Lower lobe of right lung (tissue), 2 donors: ENCODE measurements around the gene APEH. TPM values are rescaled to one million over a fixed set of nuclear protein-coding genes. Genes with fewer than 3 reads are reported as not detected.
A peak's percentile ranks its signal among the peaks of the same experiment; 100 is the strongest.

Experiments
- ATAC-seq, 2 donors: fragments of 200-7000 bp; cut with Tn5 transposase; one replicate each; pipeline ENCODE4 v1.9.1; 2020 to 2022; ENCODE audit warnings: mild to moderate bottlenecking in 2 of 2, moderate library complexity in 2 of 2
- DNase-seq: peaks from one replicate; pipeline ENCODE4 v3.0.0-alpha.2; 2020
- H3K27ac ChIP-seq: fragments of 200-600 bp; one replicate; pipeline ENCODE4 v1.8.0; 2022
- H3K27me3 ChIP-seq: fragments of 200-600 bp; one replicate; pipeline ENCODE4 v1.8.0; 2022; ENCODE audit warnings: low read depth
- H3K36me3 ChIP-seq: fragments of 200-600 bp; one replicate; pipeline ENCODE4 v1.8.0; 2022; ENCODE audit warnings: mild to moderate bottlenecking
- H3K4me1 ChIP-seq: fragments of 200-600 bp; one replicate; pipeline ENCODE4 v1.8.0; 2022
- H3K4me3 ChIP-seq: fragments of 200-600 bp; one replicate; pipeline ENCODE4 v1.8.0; 2022; ENCODE audit warnings: mild to moderate bottlenecking
- H3K9me3 ChIP-seq: fragments of 200-600 bp; one replicate; pipeline ENCODE4 v1.8.0; 2022
- CTCF ChIP-seq: fragments of 200-600 bp; IDR thresholded peaks from one replicate; pipeline ENCODE4 v1.8.0; 2022; ENCODE audit warnings: antibody characterized with exemption, mild to moderate bottlenecking
- intact Hi-C: fragments of 100-400 bp; cut with DNase I; formaldehyde crosslinking; loops from one replicate; pipeline ENCODE4 v1.11.0; 2022
- total RNA-seq: library from RNA; stranded (reverse); fragmentation: NEBNext Ultra II Directional; extraction: Animal tissue kit (Norgen Biotek cat#: 25700); gene quantifications from one replicate; pipeline ENCODE4 v1.2.1, GENCODE V29; 2021
- donor health status: DM: no; HTN: yes; CAD: no; lungs with severe emphysema.

APEH gene
- total RNA-seq, 1 donor from 2014 or later = 83.4 TPM

GRCh38 chr3:49717959-49718857 is 44.1 kb downstream of the APEH start:
- Histone ChIP-seq H3K4me3 (peak overlapping the region; percentile 67), H3K4me1 (peaks cover 31% of the 10 kb centered on the region), H3K27ac (no peak overlapping the region), H3K9me3 (no peaks in the 10 kb centered on the region), H3K36me3 (peaks cover 40% of the 10 kb centered on the region), H3K27me3 (no peaks in the 10 kb centered on the region)
- no peak for DNase-seq
- peak in 1 of 2 donors; percentile 1 for ATAC-seq
- intact Hi-C loops = no loop called here
- TF ChIP-seq CTCF = no peak

- H3K4me1 ChIP-seq = peaks cover 32% of the 10 kb centered on the region
- DNase-seq (no peak), ATAC-seq (peak in 1 of 2 donors; percentile 1)
- peaks cover 40% of the 10 kb centered on the region for H3K36me3 ChIP-seq
- H3K27ac ChIP-seq = peak overlapping the region; percentile 81
- no peaks in the 10 kb centered on the region for H3K27me3 ChIP-seq
- H3K9me3 ChIP-seq = no peaks in the 10 kb centered on the region
- H3K4me3 ChIP-seq = peak overlapping the region; percentile 67
- intact Hi-C loops = no loop called here
- no peak for TF ChIP-seq CTCF
These were observed 44.7 kb downstream of the APEH start for GRCh38 chr3:49718858-49719213.

GRCh38 chr3:49719214-49719884 is 45.2 kb downstream of the APEH start, which contains the start of gene AMIGO3:
AMIGO3 (minus strand) TSS chr3:49719684; CDS start chr3:49719465, 219 bp downstream.
- peaks cover 34% of the 10 kb centered on the region for H3K4me1 ChIP-seq
- ATAC-seq (peak; percentile 81 to 83), DNase-seq (peak; percentile 98)
- peak; percentile 65 for TF ChIP-seq CTCF
- peak within 1 kb of the TSS; percentile 81 for H3K27ac ChIP-seq
- H3K4me3 ChIP-seq = peak within 1 kb of the TSS; percentile 67
- intact Hi-C loops = no loop called here
- peaks cover 40% of the 10 kb centered on the region for H3K36me3 ChIP-seq
- no peaks in the 10 kb centered on the region for H3K27me3 ChIP-seq
- H3K9me3 ChIP-seq = no peaks in the 10 kb centered on the region

GRCh38 chr3:49720855-49721595 is 46.9 kb downstream of the APEH start:
- DNase-seq (no peak), ATAC-seq (no peak)
- intact Hi-C loops = no loop called here

More at GRCh38 chr3:49720855-49721595, 46.9 kb downstream of the APEH start:
- Histone ChIP-seq H3K27ac (no peak overlapping the region), H3K27me3 (no peaks in the 10 kb centered on the region), H3K36me3 (peaks cover 42% of the 10 kb centered on the region), H3K9me3 (no peaks in the 10 kb centered on the region), H3K4me3 (no peak overlapping the region), H3K4me1 (peaks cover 43% of the 10 kb centered on the region)
- TF ChIP-seq CTCF = no peak
